Activated CD8-positive, alpha-beta T cell treated with anti-CD3 and anti-CD28 coated beads for 36 hours (primary cell): ENCODE results near the gene VIP. TPM values are rescaled to one million over a fixed set of nuclear protein-coding genes. Genes with fewer than 3 reads are reported as not detected.

Experiments
- ATAC-seq: fragments of 200-7000 bp; cut with Tn5 transposase; one replicate; pipeline ENCODE4 v1.10.0; 2021; ENCODE audit warnings: mild to moderate bottlenecking, moderate library complexity
- CTCF ChIA-PET: fragments of 350-600 bp; sonication (Branson Sonifier 250); formaldehyde crosslinking; loops from one replicate; lab custom pipeline; 2021; ENCODE audit warnings: antibody characterized with exemption; lab: Charles Lee
- POLR2A ChIA-PET: fragments of 350-600 bp; sonication (Branson Sonifier 250); formaldehyde crosslinking; loops from one replicate; lab custom pipeline; 2021; ENCODE audit warnings: antibody characterized with exemption; lab: Charles Lee
- DNase-seq: peaks from one replicate; pipeline ENCODE4 v3.0.0-alpha.2; 2020
- H3K27ac Mint-ChIP-seq: one replicate; pipeline ENCODE4 v1.8.0; 2021; ENCODE audit warnings: mild to moderate bottlenecking, mixed read lengths
- H3K27me3 Mint-ChIP-seq: one replicate; pipeline ENCODE4 v1.8.0; 2021; ENCODE audit warnings: mixed read lengths
- H3K36me3 Mint-ChIP-seq: one replicate; pipeline ENCODE4 v1.8.0; 2021; ENCODE audit warnings: low read depth, mixed read lengths
- H3K4me1 Mint-ChIP-seq: one replicate; pipeline ENCODE4 v1.8.0; 2021; ENCODE audit warnings: low read depth, mixed read lengths
- H3K4me3 Mint-ChIP-seq: one replicate; pipeline ENCODE4 v1.8.0; 2021; ENCODE audit warnings: mild to moderate bottlenecking, moderate library complexity, mixed read lengths
- H3K9me3 Mint-ChIP-seq: one replicate; pipeline ENCODE4 v1.8.0; 2021; ENCODE audit warnings: mixed read lengths
- intact Hi-C: fragments of 100-400 bp; cut with micrococcal nuclease; formaldehyde crosslinking; loops from one replicate; pipeline ENCODE4 v1.10.0; 2022
- total RNA-seq, 2 experiments: library from RNA; stranded (reverse); gene quantifications; one replicate each; pipeline ENCODE4 v1.2.3, GENCODE V29; 2021
- TF ChIP-seq, protein P1 (sequence below): fragments of 200-600 bp; IDR thresholded peaks from one replicate; pipeline ENCODE4 v1.8.0; 2022; ENCODE audit warnings: antibody characterized with exemption, mild to moderate bottlenecking

Gene VIP
- total RNA-seq, 2 experiments from 2014 or later = not detected

DNA sequence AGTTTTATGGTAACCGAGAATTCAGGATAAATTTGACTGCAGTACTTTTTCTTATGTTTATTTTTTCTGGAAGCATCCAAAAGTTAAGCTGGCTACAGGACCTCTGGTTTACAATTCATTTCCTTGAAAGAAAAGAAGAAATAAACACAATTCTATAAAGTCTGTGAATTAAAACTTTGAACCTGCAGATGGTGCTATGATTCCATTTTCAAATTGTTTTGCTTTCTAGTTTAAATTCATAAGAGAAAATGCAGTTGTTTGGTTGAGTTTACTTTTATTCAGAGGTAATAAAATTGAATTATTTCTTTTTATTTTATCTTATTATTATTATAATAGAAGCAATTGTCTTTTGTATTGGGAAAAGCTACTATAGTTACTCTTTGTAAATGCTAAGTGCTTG is 1.8 kb upstream of the VIP start:
- CTCF ChIA-PET = no interaction called here
- no peak overlapping the region for H3K4me3 Mint-ChIP-seq
- POLR2A ChIA-PET = no interaction called here
- no peak overlapping the region for H3K27ac Mint-ChIP-seq
- intact Hi-C loops = no loop called here
- H3K27me3 Mint-ChIP-seq = peaks cover 2% of the 10 kb centered on the region
- H3K4me1 Mint-ChIP-seq = no peaks in the 10 kb centered on the region
- ATAC-seq = no peak
- DNase-seq = no peak
- H3K9me3 Mint-ChIP-seq = no peaks in the 10 kb centered on the region
- TF ChIP-seq, protein P1, sequence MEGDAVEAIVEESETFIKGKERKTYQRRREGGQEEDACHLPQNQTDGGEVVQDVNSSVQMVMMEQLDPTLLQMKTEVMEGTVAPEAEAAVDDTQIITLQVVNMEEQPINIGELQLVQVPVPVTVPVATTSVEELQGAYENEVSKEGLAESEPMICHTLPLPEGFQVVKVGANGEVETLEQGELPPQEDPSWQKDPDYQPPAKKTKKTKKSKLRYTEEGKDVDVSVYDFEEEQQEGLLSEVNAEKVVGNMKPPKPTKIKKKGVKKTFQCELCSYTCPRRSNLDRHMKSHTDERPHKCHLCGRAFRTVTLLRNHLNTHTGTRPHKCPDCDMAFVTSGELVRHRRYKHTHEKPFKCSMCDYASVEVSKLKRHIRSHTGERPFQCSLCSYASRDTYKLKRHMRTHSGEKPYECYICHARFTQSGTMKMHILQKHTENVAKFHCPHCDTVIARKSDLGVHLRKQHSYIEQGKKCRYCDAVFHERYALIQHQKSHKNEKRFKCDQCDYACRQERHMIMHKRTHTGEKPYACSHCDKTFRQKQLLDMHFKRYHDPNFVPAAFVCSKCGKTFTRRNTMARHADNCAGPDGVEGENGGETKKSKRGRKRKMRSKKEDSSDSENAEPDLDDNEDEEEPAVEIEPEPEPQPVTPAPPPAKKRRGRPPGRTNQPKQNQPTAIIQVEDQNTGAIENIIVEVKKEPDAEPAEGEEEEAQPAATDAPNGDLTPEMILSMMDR = peak; percentile 27
- no peaks in the 10 kb centered on the region for H3K36me3 Mint-ChIP-seq

DNA sequence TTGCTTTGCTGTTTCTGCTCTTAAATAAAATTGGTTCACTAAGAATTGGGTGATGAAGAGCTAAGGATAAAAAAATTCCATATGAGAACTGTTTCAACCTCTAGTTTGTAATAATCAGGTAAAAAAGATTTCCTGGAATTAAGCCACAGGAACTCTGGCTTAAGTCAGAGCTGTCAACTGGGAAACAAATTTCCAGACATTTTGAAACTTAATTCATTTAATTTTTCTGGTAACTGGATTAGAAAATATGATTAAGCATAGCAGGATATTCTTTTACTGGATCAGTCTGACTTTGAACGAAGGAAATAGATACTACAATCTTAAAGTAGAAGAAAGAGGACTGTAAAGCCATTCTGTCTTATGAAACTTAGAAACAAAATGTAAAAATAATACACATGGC is 1.3 kb upstream of the VIP start:
- Mint-ChIP-seq H3K27ac (no peak overlapping the region), H3K27me3 (peaks cover 2% of the 10 kb centered on the region), H3K4me1 (no peaks in the 10 kb centered on the region), H3K4me3 (no peak overlapping the region), H3K9me3 (no peaks in the 10 kb centered on the region), H3K36me3 (no peaks in the 10 kb centered on the region)
- DNase-seq = no peak
- ChIA-PET CTCF (no interaction called here), POLR2A (no interaction called here)
- intact Hi-C loops = no loop called here
- ATAC-seq = no peak
- TF ChIP-seq, protein P1 = no peak

DNA sequence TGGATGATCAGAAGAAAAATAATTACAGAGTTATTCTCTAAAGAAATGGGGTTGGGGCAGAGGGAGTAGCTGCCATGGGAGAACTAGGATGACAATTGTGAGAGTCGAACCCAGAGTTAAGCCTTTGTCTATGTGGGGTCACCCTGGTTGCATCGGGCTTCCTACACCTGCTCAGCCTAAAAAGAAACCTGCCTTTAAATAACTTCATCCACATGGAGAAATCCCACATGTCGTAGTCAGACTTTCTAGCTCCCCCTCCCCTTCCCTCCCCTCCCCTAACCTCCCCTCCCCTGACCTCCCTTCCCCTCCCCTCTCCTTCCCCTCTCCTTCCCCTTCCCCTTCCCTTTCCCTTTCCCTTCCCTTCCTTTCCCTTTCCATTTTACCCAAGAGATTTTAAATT is 14.7 kb downstream of the VIP start:
- ATAC-seq (no peak), DNase-seq (no peak)
- TF ChIP-seq, protein P1 = no peak
- Mint-ChIP-seq H3K27ac (no peak overlapping the region), H3K9me3 (no peaks in the 10 kb centered on the region), H3K36me3 (no peaks in the 10 kb centered on the region), H3K4me3 (no peak overlapping the region), H3K27me3 (peaks cover 2% of the 10 kb centered on the region), H3K4me1 (no peaks in the 10 kb centered on the region)
- ChIA-PET CTCF (no interaction called here), POLR2A (no interaction called here)
- intact Hi-C loops = no loop called here

DNA sequence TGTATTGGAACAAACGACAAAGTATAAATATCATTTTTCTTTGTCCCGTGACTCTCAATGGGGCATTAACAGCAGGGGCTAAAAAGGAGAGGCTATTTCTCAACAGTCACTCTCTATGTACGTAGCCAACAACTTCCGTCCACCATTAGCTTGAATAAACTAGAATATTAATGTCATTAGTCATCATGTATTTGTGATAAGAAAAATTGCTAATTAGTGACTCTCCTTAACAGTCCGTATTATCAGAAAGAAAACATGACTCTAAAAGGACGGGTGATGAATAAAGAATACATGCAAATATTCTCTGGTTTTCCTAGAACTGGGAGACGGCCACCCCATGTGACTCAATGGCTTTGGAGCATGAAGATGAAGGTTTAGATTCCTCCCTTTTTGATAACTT is 18.6 kb downstream of the VIP start:
- TF ChIP-seq, protein P1 = no peak
- no peaks in the 10 kb centered on the region for H3K36me3 Mint-ChIP-seq
- ATAC-seq (no peak), DNase-seq (no peak)
- intact Hi-C loops = no loop called here
- ChIA-PET POLR2A (no interaction called here), CTCF (no interaction called here)
- no peak overlapping the region for H3K4me3 Mint-ChIP-seq
- H3K27ac Mint-ChIP-seq = no peak overlapping the region
- H3K9me3 Mint-ChIP-seq = no peaks in the 10 kb centered on the region
- H3K27me3 Mint-ChIP-seq = peaks cover 2% of the 10 kb centered on the region
- no peaks in the 10 kb centered on the region for H3K4me1 Mint-ChIP-seq

DNA sequence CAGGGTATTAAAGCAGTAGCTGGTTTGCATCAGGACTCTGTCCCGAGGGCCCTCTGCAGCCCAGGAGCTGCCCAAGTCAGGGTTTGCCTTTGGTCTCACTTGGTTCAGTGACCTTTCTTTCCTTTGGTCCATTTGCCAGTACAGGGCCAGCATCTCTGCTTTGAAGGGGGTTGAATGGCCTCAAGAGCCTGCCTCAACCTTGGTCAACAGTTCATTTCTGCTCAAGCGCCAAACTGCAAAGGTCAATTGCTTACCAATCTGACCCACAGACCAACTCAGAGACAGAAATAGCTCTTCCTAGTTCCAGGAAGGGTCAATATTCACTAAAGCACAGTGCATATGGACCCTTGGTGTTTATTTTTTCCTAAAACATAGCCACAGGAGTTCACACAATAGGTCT is 19.4 kb downstream of the VIP start:
- ATAC-seq (no peak), DNase-seq (no peak)
- Mint-ChIP-seq H3K4me1 (no peaks in the 10 kb centered on the region), H3K9me3 (no peaks in the 10 kb centered on the region), H3K27ac (no peak overlapping the region), H3K36me3 (no peaks in the 10 kb centered on the region), H3K4me3 (no peak overlapping the region), H3K27me3 (peaks cover 2% of the 10 kb centered on the region)
- intact Hi-C loops = no loop called here
- CTCF ChIA-PET = no interaction called here
- POLR2A ChIA-PET = no interaction called here
- TF ChIP-seq, protein P1 = no peak
